ENCODE measurements around the gene IL1RAP.

DNA sequence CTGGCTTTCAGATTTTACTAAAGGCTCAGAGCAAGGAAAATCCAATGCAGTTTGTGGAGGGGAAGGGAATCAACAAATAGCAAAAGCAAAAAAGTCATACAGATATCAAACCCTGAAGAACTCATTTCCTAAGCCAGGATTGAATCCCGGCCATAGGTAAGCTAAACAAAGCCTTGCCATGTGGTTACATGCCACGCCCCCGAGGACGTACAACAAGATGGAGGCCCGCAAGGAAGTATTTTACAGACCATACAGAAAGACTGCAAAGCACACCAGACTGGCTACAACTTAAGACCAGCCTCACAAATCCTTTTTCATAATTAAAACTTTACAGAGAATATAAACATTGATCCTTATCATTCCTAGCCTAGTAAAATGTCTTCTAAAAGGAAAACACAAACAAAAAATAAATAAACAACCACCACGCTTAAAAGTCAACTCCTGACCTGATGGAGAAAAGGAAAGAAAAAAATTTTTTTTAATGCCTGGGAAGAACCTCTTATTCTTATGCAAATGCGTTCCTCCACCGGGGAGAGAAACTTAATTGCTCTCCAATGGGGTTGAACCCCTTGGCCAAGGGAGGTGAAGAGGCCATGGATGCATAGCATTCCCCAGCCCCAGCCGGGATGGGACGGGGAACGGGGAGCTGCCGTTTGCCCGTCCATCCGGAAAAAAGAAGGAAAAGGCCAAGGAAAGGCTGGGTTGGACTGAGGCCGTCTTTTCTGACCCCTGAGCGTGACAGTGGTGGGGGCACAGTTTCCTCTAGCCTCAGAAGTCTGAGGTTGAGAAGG, 39.3 kb downstream of the IL1RAP start:
- TF ChIP-seq, protein P1, sequence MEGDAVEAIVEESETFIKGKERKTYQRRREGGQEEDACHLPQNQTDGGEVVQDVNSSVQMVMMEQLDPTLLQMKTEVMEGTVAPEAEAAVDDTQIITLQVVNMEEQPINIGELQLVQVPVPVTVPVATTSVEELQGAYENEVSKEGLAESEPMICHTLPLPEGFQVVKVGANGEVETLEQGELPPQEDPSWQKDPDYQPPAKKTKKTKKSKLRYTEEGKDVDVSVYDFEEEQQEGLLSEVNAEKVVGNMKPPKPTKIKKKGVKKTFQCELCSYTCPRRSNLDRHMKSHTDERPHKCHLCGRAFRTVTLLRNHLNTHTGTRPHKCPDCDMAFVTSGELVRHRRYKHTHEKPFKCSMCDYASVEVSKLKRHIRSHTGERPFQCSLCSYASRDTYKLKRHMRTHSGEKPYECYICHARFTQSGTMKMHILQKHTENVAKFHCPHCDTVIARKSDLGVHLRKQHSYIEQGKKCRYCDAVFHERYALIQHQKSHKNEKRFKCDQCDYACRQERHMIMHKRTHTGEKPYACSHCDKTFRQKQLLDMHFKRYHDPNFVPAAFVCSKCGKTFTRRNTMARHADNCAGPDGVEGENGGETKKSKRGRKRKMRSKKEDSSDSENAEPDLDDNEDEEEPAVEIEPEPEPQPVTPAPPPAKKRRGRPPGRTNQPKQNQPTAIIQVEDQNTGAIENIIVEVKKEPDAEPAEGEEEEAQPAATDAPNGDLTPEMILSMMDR (IDR thresholded peaks at IDR 0.05 in 8 of 11, conservative IDR thresholded peaks at IDR 0.05 in 3 of 11), result no peak
- no peak for TF ChIP-seq POLR2AphosphoS5 (IDR thresholded peaks at IDR 0.05)
- TF ChIP-seq POLR2A (IDR thresholded peaks at IDR 0.05), result no peak

All from spleen (tissue), 7 donors.